HepG2 (cell line): ENCODE data around the gene CCDC57. TPM values are rescaled to one million over a fixed set of nuclear protein-coding genes. Genes with fewer than 3 reads are reported as not detected.

Experiments used
- CEBPG ChIP-seq: IDR thresholded peaks from 2 replicates; pipeline ENCODE4 v1.6.1; 2016
- ETS1 ChIP-seq: sonication (generic); formaldehyde crosslinking; IDR thresholded peaks from 2 replicates; pipeline ENCODE4 v1.4.0; 2020; ENCODE audit warnings: missing genetic modification reagents
- FOXO1 ChIP-seq: sonication (generic); formaldehyde crosslinking; IDR thresholded peaks from 2 replicates; pipeline ENCODE4 v1.4.0; 2020; ENCODE audit warnings: missing genetic modification reagents
- GATAD1 ChIP-seq: IDR thresholded peaks from 2 replicates; pipeline ENCODE4 v1.6.1; 2016; ENCODE audit warnings: missing genetic modification reagents, missing compliant biosample characterization
- HHEX ChIP-seq: IDR thresholded peaks from 2 replicates; pipeline ENCODE4 v1.6.1; 2016; ENCODE audit warnings: control low read depth
- KDM3A ChIP-seq: IDR thresholded peaks from 2 replicates; pipeline ENCODE4 v1.6.1; 2018; ENCODE audit warnings: low read depth, missing compliant biosample characterization
- KIAA2018 ChIP-seq: sonication (generic); formaldehyde crosslinking; IDR thresholded peaks from 2 replicates; pipeline ENCODE4 v1.5.0; 2020; ENCODE audit warnings: mild to moderate bottlenecking, missing genetic modification reagents, borderline replicate concordance
- NCOA1 ChIP-seq: sonication (generic); formaldehyde crosslinking; IDR thresholded peaks from 2 replicates; pipeline ENCODE4 v1.9.0; 2021; ENCODE audit warnings: missing genetic modification reagents
- TBL1XR1 ChIP-seq: fragments of 150-350 bp; IDR thresholded peaks from 2 replicates; pipeline ENCODE4 v1.6.1; 2014; ENCODE audit warnings: borderline replicate concordance, low read length; ENCODE audit not compliant: partially characterized antibody
- ZBTB20 ChIP-seq: sonication (generic); formaldehyde crosslinking; IDR thresholded peaks from 2 replicates; pipeline ENCODE4 v1.8.1; 2023; ENCODE audit warnings: missing genetic modification reagents, low read depth, mild to moderate bottlenecking, borderline replicate concordance
- ZNF101 ChIP-seq: sonication (generic); formaldehyde crosslinking; IDR thresholded peaks from 2 replicates; pipeline ENCODE4 v1.4.0; 2020; ENCODE audit warnings: mild to moderate bottlenecking, low read depth, missing genetic modification reagents, borderline replicate concordance
- ZNF138 ChIP-seq: sonication (generic); formaldehyde crosslinking; IDR thresholded peaks from 2 replicates; pipeline ENCODE4 v1.5.0; 2020; ENCODE audit warnings: mild to moderate bottlenecking, low read depth, missing genetic modification reagents
- ZNF547 ChIP-seq: sonication (generic); formaldehyde crosslinking; IDR thresholded peaks from 2 replicates; pipeline ENCODE4 v1.5.1; 2020; ENCODE audit warnings: mild to moderate bottlenecking, missing genetic modification reagents
- ZNF550 ChIP-seq: sonication (generic); formaldehyde crosslinking; IDR thresholded peaks from 2 replicates; pipeline ENCODE4 v1.4.0; 2020; ENCODE audit warnings: mild to moderate bottlenecking, missing genetic modification reagents, borderline replicate concordance
- polyA plus RNA-seq, 8 experiments: library from polyadenylated mRNA; depleted of rRNA in 3 of 8; stranded (reverse) in 7 of 8; unstranded in 1 of 8; fragments of >200 nt; fragmentation: Illumina TruSeq in 4 of 8; extraction: Trizol in 4 of 8; gene quantifications; 2 replicates each; pipeline versions ENCODE4 v1.2.1 to v1.2.3, GENCODE V29; 2011 to 2016; ENCODE audit warnings: low read depth in 4 of 8, missing spikeins in 1 of 8, mixed read lengths in 1 of 8; ENCODE audit not compliant: insufficient read depth in 1 of 8
- total RNA-seq, 5 experiments: library from RNA; depleted of rRNA; stranded (reverse); fragments of >200 nt; fragmentation: Illumina TruSeq; extraction: Trizol; gene quantifications; 2 replicates each; pipeline ENCODE4 v1.2.3, GENCODE V29; 2016; ENCODE audit warnings: low read depth in 1 of 5
- TF ChIP-seq, protein P1 (sequence below): sonication (generic); formaldehyde crosslinking; IDR thresholded peaks from 2 replicates; pipeline ENCODE4 v1.5.1; 2020; ENCODE audit warnings: mild to moderate bottlenecking, missing genetic modification reagents

CCDC57 gene
- total and polyA plus RNA-seq, 2 of the 13 experiments (the other 11 are each of a cell fraction or from before 2014, with no cell fraction given), result 59.3 to 59.9 TPM

- TF ChIP-seq GATAD1 (CRISPR knock-in tag) (0 out of 2 replicates have a peak, but pooled peaks have one; percentile 37), TBL1XR1 (no peak), ETS1 (CRISPR knock-in tag) (peak; percentile 92; the same call in 1 of the 2 replicates), KDM3A (CRISPR knock-in tag) (peak; percentile 94; the same call in 1 of the 2 replicates), HHEX (CRISPR knock-in tag) (no peak), KIAA2018 (CRISPR knock-in tag) (peak; percentile 32; the same call in 1 of the 2 replicates), ZNF138 (CRISPR knock-in tag) (no peak), NCOA1 (CRISPR knock-in tag) (no peak), ZNF101 (CRISPR knock-in tag) (no peak), ZNF547 (CRISPR knock-in tag) (no peak; the same call in 1 of the 2 replicates), ZBTB20 (CRISPR knock-in tag) (no peak), CEBPG (CRISPR knock-in tag) (no peak; the same call in 1 of the 2 replicates), ZNF550 (CRISPR knock-in tag) (peak; percentile 93; the same call in 1 of the 2 replicates), FOXO1 (CRISPR knock-in tag) (peak; percentile 70)
- TF ChIP-seq, protein P1, sequence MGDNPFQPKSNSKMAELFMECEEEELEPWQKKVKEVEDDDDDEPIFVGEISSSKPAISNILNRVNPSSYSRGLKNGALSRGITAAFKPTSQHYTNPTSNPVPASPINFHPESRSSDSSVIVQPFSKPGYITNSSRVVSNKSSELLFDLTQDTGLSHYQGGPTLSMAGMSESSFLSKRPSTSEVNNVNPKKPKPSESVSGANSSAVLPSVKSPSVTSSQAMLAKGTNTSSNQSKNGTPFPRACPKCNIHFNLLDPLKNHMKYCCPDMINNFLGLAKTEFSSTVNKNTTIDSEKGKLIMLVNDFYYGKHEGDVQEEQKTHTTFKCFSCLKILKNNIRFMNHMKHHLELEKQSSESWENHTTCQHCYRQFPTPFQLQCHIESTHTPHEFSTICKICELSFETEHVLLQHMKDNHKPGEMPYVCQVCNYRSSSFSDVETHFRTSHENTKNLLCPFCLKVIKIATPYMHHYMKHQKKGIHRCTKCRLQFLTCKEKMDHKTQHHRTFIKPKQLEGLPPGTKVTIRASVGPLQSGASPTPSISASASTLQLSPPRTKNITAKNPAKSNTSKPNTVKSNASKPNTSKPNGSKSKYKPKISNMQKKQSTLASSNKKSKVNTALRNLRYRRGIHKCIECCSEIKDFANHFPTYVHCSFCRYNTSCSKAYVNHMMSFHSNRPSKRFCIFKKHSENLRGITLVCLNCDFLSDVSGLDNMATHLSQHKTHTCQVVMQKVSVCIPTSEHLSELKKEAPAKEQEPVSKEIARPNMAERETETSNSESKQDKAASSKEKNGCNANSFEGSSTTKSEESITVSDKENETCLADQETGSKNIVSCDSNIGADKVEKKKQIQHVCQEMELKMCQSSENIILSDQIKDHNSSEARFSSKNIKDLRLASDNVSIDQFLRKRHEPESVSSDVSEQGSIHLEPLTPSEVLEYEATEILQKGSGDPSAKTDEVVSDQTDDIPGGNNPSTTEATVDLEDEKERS (CRISPR knock-in tag), result 0 out of 2 replicates have a peak, but pooled peaks have one; percentile 8
Observed at GRCh38 chr17:82241183-82241925, 28.7 kb upstream of the CCDC57 start (continued).
